ENCODE results near the gene SDE2. TPM values are rescaled to one million over a fixed set of nuclear protein-coding genes. Genes with fewer than 3 reads are reported as not detected.
"Not testable (repeated sequence)": the region's sequence is repeated elsewhere in the genome, so short reads cannot be mapped to it uniquely, and the experiment has no call there.

The SDE2 gene
- total and polyA plus RNA-seq, 2 of the 4 experiments (the other 2 are of a cell fraction): 8.5 to 14.7 TPM

GRCh38 chr1:226000493-226001081, 1.4 kb upstream of the SDE2 start:
- H3K23ac ChIP-seq (ENCODE audit: low read depth, low read length); H3K18ac ChIP-seq (ENCODE audit: low read depth, low read length); H3K14ac ChIP-seq (replicated peaks; ENCODE audit: low read depth, low read length); H3K56ac ChIP-seq (ENCODE audit: extremely low read depth, insufficient read depth, low read length); H3K36me3 ChIP-seq (ENCODE audit: control insufficient read depth, insufficient read depth, low read length); in situ Hi-C loops (cut with MboI; ENCODE audit: low sequenced_read_pairs); H3K4me3 ChIP-seq (ENCODE audit: insufficient read depth, low read depth, low read length); H3K27ac ChIP-seq (ENCODE audit: insufficient read depth, low read length); H3K4ac ChIP-seq (ENCODE audit: low read depth, low read length); DNase-seq; H3K9ac ChIP-seq (ENCODE audit: low read depth, low read length); H2BK120ac ChIP-seq (ENCODE audit: low read depth, low read length); H3K4me2 ChIP-seq (ENCODE audit: low read depth, low read length); BruUV-seq (replicated peaks); H3K9me3 ChIP-seq (ENCODE audit: control insufficient read depth, insufficient read depth, low read length); ATAC-seq (ENCODE audit: low read depth); H4K91ac ChIP-seq (ENCODE audit: insufficient read depth, low read depth, low read length); CTCF ChIA-PET; H3K9me1 ChIP-seq (ENCODE audit: insufficient read depth, low read length); H2BK20ac ChIP-seq (ENCODE audit: low read depth, low read length); POLR2A ChIA-PET (ENCODE audit: unreplicated experiment); H4K8ac ChIP-seq (ENCODE audit: low read depth in 2 of 2, low read length in 2 of 2); H2AFZ ChIP-seq (replicated peaks; ENCODE audit: low read length, poor library complexity); H4K20me1 ChIP-seq (ENCODE audit: insufficient read depth, low read length); intact Hi-C loops (cut with micrococcal nuclease); H2AK5ac ChIP-seq (ENCODE audit: low read depth, low read length); H2AK9ac ChIP-seq (replicated peaks; ENCODE audit: low read depth, low read length, poor library complexity); H2BK15ac ChIP-seq (ENCODE audit: low read depth, low read length); H3K4me1 ChIP-seq (ENCODE audit: control insufficient read depth, insufficient read depth, low read length); H2BK5ac ChIP-seq (ENCODE audit: low read depth, low read length, poor library complexity, severe bottlenecking); dilution Hi-C loops (cut with HindIII; ENCODE audit: low sequenced_read_pairs, unreplicated experiment); H4K5ac ChIP-seq (ENCODE audit: low read depth, low read length); H3K27me3 ChIP-seq (ENCODE audit: control insufficient read depth, insufficient read depth, low read length): not testable (repeated sequence)
- 91% methylated on average over 4 of the region's 21 CpGs; no CpG with 5 or more reads in 1 of the 2 experiments for WGBS, 2 experiments (ENCODE audit: extremely low coverage in 2 of 2, insufficient read length in 1 of 2)
- H3K79me1 ChIP-seq (ENCODE audit: low read depth in 1 of 2, low read length in 2 of 2): peaks cover 12 to 29% of the 10 kb centered on the region in 2 experiments; a peak in 3 of 4 replicates

Data from IMR-90 (cell line).